RPMI8226 (cell line): ENCODE results near the gene RBM20.

ENCODE experiments used
- DNase-seq: peaks from one replicate; pipeline ENCODE4 v3.0.0-alpha.2; 2015

Gene RBM20

DNA sequence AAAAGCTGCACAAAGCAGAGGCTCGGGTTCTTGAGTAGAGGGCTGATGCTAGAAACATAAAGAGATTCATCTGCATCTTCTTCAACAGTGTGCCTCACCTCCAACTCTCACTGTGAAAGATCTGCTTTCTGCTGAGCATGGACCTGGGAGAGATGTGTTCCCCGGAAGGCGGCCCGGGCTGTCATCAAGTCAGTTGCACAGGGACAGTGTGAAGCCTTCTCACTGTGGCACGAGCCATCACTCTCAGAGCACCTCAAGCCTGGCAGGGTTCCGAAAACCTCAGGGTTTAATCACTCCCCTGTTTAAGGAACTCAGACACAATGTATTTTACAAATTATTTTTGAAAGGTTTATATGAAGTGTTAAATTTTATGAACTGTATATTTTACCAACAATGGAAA is 98.7 kb downstream of the RBM20 start:
- peak; percentile 35 for DNase-seq

DNA sequence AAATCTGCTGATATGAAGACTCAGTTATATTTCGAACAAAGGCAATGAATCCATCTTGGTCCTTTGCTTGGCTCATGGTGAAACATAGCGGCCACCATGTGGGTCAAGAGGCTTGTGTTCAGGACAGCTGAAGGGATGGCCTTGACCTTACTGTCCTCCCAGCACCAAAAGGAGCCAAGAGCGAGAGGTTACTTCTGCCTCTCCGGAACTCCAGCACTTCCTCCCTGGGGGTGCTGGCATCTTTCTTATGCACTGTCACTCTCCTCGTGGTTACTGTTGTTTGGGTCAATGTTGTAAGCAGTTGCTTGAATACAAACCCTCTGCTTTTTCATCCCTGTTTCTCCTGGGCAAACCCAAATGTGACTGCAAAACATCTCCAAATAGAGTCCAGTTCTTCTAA is 100.6 kb downstream of the RBM20 start:
- DNase-seq = no peak

DNA sequence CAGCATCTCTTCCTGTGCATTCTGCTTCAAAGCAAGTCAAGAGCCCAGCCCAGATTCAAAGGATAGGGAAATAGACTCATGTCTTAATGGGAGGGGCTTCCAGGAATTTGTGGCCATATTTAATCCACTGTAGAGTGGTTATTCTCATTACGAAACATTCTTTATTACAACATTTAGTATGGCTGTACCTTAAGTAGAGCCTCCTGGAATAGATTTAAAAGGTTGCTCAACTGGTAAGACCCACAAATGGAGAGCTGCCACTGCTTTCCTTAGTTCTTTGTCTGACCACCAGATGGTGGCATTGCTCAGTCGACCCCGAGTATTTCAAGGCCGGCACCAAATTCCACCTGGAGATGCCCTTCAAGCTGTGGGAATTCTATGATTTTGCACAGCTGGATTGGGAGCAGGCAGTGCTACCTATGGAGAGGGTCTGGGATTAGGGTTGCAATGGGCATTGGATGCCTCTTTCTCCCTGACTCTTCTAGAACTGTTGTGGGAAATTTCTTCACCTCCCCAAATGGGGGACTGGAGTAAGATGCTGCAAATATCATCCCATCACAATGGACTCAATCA is 102.2 kb downstream of the RBM20 start:
- DNase-seq = peak; percentile 49

DNA sequence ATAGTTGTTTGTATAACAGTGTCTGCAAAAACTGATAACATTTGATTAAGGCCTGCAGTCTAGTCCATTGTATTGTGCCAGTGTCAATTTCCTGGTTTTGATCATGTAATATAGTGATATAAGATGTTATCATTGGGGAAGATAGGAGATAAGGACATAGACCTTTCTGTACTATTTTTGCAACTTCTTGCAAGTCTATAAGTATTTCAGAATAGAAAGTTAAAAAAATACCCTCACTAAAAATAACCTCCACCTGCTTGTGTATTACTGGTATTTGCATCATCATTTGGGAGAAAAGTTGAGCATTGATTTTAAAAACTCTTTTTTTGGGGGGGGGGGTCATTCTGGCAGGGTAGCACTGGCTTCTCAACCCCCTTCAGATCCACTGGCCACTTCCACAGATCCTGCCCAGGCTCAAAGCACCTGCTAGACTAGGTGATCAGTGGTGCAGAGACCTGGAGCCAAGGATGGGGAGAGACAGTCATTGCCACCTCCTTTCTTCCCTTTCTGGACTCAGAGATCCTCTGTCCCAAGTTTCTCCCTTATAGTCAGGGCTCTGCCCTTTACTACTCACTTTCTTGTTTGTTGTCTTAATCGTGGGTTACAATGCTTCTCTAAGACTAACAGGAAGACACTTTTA is 103.0 kb downstream of the RBM20 start:
- DNase-seq = no peak

DNA sequence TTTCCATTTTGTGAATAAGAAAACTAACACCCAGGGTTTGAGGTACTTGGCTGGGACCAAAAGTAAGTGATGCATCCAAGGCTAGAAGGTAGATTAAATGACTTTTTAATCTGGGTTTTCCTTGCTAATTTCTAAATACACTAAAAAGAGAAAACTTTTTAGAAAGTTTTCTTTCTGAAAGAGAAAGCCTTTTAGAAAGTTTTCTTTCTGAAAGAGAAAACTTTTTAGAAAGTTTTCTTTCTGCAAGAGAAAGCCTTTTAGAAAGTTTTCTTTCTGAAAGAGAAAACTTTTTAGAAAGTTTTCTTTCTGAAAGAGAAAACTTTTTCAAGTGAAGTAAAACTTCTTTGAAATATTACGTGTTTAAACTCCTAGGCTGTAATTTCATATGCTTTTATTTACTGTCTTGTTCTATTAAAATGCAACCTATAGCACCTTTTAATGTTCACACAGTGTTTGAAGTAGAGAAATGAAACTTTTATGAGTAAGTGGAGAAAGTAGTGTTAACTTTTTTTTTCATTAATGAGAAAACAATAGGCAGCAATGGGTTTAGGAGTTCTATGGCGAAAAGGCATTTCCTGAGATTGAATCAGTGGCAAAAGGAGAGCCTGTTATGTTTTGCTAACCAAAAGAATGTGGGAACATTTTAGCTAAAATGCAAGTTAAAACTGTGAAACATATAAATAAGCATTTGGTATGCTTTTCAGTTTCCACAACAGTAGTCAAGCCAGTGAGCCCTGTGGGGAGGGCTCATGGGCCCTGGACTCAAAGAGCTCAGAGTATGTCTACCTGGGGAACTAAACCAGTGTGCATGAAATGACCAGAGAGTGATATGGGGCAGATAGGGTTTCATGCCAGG is 103.7 kb downstream of the RBM20 start:
- DNase-seq = no peak

DNA sequence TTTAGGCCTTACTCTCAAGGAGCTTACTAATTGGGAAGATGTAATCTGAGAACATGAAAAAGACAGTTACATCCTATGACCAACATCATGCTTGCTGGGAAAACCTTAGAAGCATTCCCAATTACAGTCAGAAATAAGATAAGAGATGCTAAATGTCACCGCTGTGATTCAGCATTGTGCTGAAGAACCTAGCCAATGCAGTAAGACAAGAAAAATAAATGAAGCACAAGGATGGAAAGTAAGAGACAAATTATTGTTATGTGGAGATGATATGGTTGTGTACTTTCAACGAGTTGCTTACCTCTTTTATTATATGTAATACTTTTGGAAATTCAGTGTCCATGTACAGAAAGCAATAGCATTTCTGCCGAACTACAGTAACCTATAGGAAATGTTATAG is 104.8 kb downstream of the RBM20 start:
- DNase-seq = no peak

DNA sequence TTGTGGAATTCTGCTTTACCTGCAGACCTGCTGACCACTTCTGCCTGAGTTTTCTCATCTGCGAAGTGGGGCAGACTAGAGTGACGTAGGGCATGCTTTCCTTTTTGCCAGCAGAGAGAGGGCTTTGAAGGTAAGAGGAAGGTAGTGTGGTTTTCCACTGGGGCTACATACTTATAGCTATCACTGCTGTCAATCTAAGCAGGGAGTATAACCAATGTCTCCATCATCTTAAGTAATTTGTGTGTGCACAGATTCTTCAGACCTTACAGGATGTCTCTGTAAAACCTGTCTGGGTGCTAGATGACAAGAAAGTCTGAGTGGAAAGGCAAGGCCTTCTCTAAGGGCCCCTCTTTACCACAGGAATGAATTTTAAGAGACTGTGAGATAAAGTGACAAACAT is 106.8 kb downstream of the RBM20 start:
- no peak for DNase-seq

DNA sequence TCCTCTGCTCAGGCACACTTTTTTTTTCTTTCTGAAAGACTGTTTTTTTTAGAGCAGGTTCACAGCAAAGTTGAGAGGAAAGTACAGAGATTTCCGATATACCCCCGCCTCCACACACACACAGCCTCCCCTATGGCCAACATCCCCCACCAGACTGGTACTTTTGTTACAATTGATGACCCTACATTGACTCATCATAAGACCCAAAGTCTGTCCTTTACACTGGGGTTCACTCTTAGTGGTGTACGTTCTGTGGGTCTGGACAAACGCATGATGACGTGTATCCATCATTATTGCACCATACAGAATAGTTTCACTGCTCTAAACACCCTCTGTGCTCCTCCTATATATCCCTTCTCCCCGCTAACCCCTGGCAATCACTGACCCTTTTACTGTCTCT is 107.7 kb downstream of the RBM20 start:
- no peak for DNase-seq

DNA sequence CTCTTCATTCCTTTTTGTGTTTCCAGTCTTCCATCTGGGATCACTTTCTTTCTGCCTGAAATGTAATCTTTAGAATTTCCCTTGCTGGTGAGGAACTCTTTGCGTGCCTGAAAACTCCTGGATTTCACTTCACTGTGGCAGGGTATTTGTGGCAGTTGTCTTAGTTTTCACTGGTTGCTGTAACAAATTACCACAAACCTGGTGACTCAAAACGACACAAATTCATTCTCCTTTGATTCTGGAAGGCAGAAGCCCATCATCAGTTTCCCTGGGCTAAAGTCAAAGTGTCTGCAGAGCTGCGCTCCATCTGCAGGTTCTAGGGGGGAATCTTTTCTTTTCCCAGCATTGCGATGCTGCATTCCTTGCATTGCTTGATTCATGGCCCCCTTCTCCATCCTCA is 109.3 kb downstream of the RBM20 start:
- no peak for DNase-seq

DNA sequence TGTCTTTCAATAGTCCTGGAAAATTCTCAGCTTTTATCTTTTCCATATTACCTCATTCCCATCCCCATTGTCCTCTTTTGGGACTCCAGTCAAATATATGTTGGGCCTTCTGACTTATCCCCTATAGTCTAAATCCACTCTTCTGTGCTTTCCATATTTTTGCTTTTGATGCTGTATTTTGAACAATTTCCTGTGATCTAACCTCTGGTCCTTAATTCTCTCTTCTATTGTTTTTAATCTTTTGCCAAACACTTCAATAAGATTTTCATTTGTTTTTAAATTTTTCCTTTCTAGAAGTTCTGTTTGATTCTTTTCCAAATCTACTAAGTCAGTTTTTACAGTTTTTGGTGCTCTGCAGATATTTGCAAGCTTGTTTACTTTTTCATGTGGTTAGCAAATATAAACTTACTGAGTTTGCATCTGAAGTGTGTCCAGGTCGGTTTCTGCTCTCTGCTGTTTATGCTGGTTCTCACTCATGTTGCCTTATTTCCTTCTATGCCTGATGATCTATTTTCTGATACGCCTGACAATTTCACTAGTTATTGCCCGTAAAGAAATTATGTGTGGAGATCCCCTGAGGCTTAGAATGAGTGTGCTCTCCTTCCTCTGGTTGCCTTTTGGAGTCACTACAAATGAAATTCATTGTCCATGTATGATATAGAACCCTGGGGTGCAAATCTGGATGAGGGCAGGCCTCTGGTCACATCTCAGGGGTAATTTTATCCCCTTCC is 110.4 kb downstream of the RBM20 start:
- DNase-seq = no peak

DNA sequence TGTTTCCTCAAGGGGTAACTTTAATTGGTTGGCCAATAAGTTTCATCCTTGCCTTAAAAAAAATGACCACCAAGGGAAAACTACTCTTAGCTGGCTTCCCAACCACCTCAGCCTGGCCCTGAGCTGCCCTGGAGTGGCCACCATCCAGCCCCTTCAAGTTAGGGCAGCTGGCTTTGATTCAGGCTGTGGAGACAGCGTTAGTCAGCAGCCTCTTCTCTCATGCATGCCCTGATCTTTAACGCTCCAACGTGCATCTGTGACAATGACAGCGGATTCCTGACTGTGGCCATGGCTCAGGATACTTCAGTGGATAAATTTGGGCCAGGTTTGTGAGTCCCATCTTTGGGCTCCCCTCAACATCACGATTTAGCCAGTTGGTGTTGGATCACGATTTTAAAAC is 111.6 kb downstream of the RBM20 start:
- no peak for DNase-seq

DNA sequence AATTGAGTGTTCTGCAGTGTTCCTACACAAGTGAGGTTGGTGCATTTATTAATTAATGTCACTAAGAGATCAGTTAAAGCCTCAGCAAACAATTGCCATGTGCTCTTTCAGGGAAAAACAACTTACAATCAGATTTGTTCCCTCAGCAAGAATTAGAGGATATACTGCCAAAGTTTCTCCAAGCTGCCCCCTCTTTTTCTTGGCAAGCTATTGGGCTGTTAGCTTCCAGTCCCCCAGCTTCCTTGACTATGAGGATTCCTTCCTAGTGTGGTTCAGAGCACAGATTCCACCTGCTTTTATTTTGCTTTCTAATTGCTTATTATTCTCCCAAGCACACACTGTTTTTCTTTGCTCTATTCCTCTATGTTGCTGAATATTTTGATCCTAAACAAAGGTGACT is 112.7 kb downstream of the RBM20 start:
- no peak for DNase-seq

DNA sequence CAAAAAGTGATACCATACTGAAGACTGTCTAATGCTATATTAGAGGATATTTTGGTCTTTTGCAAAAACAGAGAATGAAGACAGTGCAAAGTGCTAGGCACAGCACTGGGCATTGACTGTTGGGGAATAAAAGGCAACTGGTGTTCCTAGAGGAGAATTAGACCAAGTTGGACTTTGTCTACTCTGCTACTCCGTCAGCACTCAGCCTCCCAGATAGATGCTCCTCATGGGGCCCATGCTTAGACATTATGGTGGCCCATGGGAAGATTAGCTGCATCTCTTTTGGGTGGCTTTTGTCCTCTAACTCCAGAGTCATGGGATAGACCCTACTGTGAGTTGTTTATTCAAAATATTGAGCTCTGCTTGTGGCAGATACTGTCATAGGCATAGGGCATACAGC is 113.5 kb downstream of the RBM20 start:
- no peak for DNase-seq

DNA sequence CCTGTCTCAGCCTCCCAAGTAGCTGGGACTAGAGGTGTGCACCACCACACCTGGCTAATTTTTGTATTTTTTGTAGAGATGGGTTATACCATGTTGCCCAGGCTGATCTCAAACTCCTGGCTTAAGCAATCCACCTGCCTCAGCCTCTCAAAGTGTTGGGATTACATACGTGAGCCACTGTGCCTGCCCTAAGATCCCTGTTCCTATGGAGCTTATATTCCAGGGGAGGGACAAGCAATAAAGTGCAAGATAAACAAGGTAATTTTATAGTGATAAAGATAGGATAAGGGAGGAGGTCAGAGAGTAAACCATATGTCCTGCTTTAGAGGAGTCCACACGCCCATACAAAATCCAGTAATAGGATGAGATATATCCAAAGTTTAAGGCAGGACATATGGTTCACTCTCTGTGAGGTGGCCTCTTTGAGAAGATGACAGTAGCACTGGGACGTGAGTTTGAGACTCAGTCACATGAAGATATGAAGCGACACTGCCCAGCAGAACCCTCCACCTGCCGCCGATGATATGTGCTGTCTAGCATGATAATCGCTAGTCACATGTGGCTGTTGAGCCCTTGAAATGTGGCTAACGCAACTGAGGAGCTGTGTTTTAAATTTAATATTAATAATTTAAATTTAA is 114.1 kb downstream of the RBM20 start:
- DNase-seq = no peak

DNA sequence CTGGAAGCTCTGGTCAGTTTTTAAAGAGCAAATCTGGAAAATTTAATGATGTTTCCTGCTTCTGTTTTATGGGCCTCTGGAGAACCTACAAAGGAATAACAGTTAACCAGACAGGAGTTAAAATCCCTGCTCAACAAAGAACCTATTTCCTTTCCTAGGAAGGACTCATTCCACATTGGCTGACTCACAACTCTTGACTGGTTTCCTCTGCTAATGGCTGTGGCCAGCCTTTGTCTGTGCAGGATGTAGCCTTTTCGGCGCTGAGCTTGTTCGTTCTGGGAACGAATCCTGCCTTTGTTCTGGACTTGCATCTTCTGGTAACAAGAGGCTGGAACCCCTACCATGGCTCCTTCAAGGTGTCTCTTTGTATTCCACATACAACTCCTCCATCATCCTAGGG is 114.8 kb downstream of the RBM20 start:
- DNase-seq = no peak

DNA sequence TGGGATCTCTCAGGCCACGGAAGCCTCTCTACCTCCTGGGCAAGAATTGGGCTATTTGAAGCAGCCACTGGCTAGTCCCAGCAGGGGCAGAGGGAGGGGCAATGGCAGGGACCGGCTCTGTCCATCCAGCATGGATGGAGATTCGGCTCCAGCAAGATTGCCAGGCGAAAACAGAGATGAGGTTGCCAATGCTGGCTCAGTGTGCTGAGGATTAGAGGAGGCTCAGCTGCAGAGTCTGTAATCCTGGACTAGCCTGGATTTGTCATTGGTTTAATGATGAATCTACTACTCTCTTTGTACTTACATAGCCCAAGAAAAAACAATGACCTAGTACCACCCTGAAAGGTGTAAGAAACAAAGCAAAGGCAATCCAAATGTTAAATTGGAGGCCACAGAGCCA is 115.4 kb downstream of the RBM20 start:
- no peak for DNase-seq

DNA sequence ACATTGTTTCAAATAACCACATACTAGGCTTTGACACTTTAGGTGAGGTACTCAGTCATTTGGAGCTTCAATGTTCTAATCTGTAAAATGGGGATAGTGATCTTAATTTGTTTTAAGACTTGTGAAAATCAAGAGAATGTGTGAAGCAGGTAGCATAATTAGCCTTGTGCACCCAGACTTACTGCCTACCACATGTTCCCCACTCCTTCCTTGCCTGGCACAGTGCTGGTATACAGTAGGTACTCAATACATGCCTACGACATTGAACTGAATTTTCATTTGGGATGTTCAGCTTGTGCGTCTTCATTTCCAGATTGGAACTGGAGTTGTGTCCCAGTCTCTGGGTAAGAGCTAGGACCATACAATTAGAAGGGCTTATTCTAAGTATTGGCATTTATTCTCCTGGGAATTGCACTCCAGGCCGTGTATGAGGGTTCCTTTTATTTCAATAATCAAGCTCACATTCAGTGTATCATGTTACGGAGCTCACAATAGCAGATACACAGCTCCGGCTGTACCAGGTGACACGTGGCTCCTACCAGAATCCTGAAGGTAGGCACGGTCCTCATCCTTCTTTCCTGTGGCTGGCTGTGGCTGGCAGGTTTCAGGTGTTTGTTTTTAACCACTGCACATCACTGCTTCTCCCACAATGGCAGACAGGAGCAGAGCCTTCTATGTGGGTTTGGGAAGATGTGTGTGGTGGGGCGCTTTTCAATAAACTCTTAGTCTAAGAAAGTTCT is 118.1 kb downstream of the RBM20 start:
- no peak for DNase-seq

DNA sequence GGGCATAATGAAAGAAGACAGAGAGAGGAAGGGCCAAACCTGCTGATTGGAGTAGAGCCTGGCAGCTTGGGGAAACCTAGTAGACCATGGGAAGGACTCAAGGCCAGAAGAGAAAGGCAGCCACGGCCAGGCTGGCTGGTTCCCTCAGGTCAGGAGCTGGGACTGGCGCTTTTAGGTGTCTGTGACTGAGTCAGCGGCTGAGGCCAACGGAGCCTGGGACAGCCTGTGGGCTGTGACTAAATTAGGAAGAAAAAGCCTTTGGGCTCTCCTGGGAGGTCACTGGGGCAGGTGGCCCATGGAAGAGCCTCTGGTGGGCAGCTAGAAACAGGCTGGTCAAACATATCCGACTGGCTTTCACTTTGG is 118.7 kb downstream of the RBM20 start:
- no peak for DNase-seq

DNA sequence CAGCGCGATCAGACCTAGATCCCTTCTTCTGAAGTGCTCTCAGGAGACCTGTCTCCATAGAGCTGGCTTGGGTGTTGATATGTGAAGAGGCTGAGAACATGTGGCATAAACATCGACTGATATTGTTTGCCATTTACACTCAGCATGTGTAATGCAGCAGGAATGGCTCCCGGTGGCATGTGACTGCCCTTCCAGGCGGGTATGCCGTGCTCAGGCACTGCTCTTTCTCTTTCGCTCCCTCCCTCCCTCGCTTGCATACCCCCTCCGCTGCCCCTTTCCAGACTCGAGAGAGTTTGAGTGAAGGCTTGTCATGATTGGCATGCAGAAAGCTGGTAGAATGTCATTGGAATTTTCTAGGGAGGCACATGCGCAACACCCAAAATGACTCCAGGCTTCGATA is 120.2 kb downstream of the RBM20 start:
- DNase-seq = no peak

DNA sequence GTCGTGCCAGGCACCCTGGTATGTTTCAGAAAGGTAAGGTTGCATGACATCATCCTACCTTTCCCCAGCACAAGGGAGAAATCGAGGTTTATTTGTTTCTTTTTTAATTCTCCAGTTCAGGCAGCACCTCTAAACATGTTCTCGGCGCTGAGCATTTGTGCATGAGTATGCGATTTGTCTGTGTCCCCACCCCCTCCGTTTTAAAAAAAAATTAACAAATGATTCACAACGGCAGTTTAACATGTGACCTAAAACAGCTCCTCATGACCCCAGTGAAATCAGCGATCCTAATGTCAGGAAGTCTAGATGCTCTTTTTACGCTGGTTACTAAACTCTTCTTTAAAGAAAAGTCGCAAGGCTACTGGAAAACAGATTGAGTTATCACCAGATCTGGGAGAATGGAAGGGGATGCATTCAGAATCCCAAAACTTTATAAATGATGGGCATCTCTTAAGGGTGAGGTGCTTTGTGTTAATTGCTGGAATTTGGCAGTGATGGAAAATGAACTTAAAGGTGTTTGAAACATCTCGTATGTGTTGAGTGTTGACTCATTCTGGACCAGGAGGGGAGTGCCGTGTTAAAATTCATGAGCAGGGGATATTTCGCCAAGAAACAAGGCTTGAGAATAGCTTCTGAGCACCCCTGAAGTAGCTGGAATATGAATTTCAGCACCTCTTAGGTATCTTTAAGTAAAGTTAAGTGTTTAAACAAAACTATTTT is 120.8 kb downstream of the RBM20 start:
- DNase-seq = no peak

DNA sequence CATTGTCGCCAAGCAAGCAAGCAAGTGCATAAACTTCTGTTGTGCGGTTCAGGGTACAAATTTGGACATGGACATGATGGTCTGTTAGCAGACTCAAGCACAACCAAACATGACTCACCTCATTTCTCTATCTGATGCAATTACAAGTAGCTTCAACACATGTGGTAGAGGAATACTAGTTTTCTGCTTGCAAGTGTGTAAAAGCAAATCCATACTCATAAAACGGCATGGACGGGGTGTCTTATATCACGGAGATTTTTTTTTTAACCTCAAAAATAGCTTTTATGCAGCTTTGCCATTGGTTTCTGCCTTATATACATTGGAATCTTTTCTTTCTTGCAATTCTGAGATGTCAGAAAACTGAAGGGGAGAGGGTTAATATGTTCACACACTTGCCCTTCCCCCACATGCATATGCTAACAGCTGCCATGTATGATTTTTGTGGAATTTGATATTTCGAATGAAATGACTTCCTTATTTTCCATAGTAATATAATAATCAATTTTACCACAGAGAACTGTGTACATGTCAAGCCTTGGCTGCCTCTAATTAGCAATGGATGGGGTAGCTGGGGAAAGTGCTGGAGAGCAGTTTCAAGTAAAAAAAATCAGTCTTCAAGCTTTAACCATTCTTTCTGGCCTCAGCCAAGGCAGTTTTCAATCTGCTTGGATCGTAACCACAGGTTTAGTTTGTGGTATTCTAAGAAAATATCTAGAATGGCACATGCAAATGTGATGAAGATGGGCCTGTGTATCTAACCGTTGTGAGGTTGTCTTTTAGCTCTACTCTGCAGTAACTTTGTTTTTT is 121.6 kb downstream of the RBM20 start:
- DNase-seq = no peak
